Activated CD8-positive, alpha-beta T cell treated with anti-CD3 and anti-CD28 coated beads, Interleukin-2, amount 10 ng/mL, durations not matched to agents 7 days and 5 days (primary cell): ENCODE measurements around the gene NME8. TPM values are rescaled to one million over a fixed set of nuclear protein-coding genes. Genes with fewer than 3 reads are reported as not detected.

ENCODE experiments used
- ATAC-seq: fragments of 150-1000 bp; cut with Tn5 transposase; one replicate; pipeline ENCODE4 v1.10.0; 2021; ENCODE audit warnings: moderate library complexity
- CTCF ChIA-PET: fragments of 350-600 bp; sonication (Branson Sonifier 250); formaldehyde crosslinking; loops from one replicate; lab custom pipeline; 2021; ENCODE audit warnings: antibody characterized with exemption; lab: Charles Lee
- POLR2A ChIA-PET: fragments of 350-600 bp; sonication (Branson Sonifier 250); formaldehyde crosslinking; loops from one replicate; lab custom pipeline; 2021; ENCODE audit warnings: antibody characterized with exemption; lab: Charles Lee
- DNase-seq: peaks from one replicate; pipeline ENCODE4 v3.0.0-alpha.2; 2020
- H3K27ac Mint-ChIP-seq: one replicate; pipeline ENCODE4 v1.8.0; 2021; ENCODE audit warnings: mild to moderate bottlenecking, mixed read lengths
- H3K27me3 Mint-ChIP-seq: one replicate; pipeline ENCODE4 v1.8.0; 2021; ENCODE audit warnings: low read depth, mixed read lengths
- H3K36me3 Mint-ChIP-seq: one replicate; pipeline ENCODE4 v1.8.0; 2021; ENCODE audit warnings: low read depth, mixed read lengths
- H3K4me1 Mint-ChIP-seq: one replicate; pipeline ENCODE4 v1.8.0; 2021; ENCODE audit warnings: low read depth, mixed read lengths
- H3K4me3 Mint-ChIP-seq: one replicate; pipeline ENCODE4 v1.8.0; 2021; ENCODE audit warnings: mild to moderate bottlenecking, mixed read lengths
- H3K9me3 Mint-ChIP-seq: one replicate; pipeline ENCODE4 v1.8.0; 2022; ENCODE audit warnings: mixed read lengths; ENCODE audit not compliant: insufficient read depth
- total RNA-seq, 2 experiments: library from RNA; stranded (reverse); gene quantifications; one replicate each; pipeline ENCODE4 v1.2.3, GENCODE V29; 2021

NME8 gene
- total RNA-seq, 2 experiments from 2014 or later: not detected

DNA sequence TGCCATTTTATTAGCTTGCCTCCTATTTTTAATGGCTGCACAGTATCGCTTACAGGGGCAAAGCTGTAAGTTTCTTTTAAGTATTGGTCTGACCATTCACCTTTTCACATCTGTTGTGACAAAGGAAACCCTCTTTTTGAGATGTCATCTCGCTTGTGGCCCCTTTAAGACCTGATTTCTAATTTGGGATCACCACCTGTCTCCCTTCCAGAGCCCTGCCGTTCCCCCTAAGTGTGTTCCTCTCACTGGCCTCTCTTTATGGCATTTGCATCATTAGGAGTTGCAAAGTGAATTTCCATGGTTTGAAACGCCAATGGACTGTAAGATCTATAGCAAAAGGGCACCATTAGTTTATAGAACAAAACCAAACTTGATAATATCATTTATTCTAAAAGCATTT lies 73.5 kb downstream of the NME8 start:
- ChIA-PET POLR2A (no interaction called here), CTCF (interaction anchor here (0.7 to 2.0 kb wide), 2 partner anchors 20 to 294 kb away, joined by 3 to 10 read pairs; no protein-coding TSS in a partner anchor)
- no peak overlapping the region for H3K4me3 Mint-ChIP-seq
- DNase-seq (no peak), ATAC-seq (no peak)
- peaks cover 19% of the 10 kb centered on the region for H3K4me1 Mint-ChIP-seq
- no peaks in the 10 kb centered on the region for H3K9me3 Mint-ChIP-seq
- H3K27ac Mint-ChIP-seq: no peak overlapping the region
- H3K36me3 Mint-ChIP-seq: no peaks in the 10 kb centered on the region
- peaks cover 40% of the 10 kb centered on the region for H3K27me3 Mint-ChIP-seq

DNA sequence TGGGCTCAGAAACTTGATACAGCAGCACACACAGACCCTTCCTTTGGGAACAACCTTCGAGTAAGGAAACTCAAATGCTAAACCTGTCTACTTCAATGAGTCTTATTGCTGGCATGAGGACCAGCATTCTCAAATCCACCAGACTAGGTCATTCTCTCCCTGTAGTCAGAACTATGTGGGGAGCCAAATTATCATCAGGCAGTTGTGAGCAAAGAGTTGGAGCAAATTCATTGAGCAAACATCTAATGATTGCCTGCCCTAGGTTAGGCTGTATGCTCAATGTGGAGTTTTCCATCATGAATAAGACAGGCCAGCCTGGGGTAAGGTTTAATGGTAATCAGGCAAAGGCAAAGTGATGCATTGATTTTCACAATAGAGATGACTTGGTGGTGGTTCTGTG lies 75.6 kb downstream of the NME8 start:
- Mint-ChIP-seq H3K27me3 (peaks cover 25% of the 10 kb centered on the region), H3K36me3 (no peaks in the 10 kb centered on the region), H3K4me3 (no peak overlapping the region), H3K9me3 (no peaks in the 10 kb centered on the region), H3K4me1 (peaks cover 12% of the 10 kb centered on the region), H3K27ac (no peak overlapping the region)
- ChIA-PET POLR2A (no interaction called here), CTCF (no interaction called here)
- ATAC-seq (no peak), DNase-seq (no peak)

DNA sequence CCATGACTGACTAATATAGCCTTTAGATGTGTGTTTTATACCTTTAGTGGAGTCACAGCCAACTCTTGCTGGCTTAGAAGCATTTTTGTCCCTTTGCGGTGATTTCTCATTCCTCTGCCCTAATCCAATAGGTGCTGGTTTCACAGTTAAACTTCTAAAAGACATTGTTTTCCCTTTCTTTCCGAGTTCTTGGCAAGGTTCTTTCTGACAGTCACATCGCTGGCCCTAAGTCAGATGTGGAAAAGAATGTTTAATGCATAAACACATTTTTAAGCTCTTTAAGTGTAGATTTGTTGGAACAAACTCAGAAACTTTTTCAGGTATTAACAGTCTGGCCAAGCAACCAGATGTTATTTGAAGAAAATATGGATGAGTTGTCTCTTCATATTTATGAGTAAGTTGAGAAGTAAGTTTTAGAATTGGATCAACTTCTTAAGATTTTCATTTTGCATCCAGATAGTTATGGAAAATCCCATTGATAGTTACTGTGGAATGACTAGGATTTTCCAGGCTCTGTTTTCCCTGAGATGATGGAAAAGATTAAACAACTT lies 76.2 kb downstream of the NME8 start:
- ChIA-PET CTCF (no interaction called here), POLR2A (no interaction called here)
- no peak for DNase-seq
- ATAC-seq: no peak
- Mint-ChIP-seq H3K4me1 (peaks cover 12% of the 10 kb centered on the region), H3K27me3 (peaks cover 20% of the 10 kb centered on the region), H3K27ac (no peak overlapping the region), H3K4me3 (no peak overlapping the region), H3K9me3 (no peaks in the 10 kb centered on the region), H3K36me3 (no peaks in the 10 kb centered on the region)

DNA sequence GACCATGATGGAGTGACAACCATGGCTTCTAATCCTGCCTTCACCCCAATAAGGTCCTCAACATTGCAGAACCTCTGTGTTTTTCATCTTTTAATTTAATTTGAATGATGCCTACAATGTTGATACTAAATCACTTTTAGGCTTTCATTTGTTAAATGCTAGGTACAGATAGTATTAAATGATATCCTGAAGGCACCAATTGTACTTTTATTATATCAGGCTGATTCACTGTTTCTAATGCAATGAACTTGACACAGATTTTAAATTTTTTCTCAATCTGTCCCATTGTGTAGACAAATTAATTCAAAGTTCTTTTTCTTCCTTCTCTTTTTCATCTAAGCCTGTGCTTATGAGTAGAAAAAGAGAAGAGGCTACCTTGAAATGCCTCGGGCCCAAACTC lies 77.2 kb downstream of the NME8 start:
- Mint-ChIP-seq H3K27me3 (peaks cover 13% of the 10 kb centered on the region), H3K4me3 (no peak overlapping the region), H3K36me3 (no peaks in the 10 kb centered on the region), H3K27ac (no peak overlapping the region), H3K9me3 (no peaks in the 10 kb centered on the region), H3K4me1 (peaks cover 7% of the 10 kb centered on the region)
- ChIA-PET POLR2A (no interaction called here), CTCF (no interaction called here)
- ATAC-seq (no peak), DNase-seq (no peak)

DNA sequence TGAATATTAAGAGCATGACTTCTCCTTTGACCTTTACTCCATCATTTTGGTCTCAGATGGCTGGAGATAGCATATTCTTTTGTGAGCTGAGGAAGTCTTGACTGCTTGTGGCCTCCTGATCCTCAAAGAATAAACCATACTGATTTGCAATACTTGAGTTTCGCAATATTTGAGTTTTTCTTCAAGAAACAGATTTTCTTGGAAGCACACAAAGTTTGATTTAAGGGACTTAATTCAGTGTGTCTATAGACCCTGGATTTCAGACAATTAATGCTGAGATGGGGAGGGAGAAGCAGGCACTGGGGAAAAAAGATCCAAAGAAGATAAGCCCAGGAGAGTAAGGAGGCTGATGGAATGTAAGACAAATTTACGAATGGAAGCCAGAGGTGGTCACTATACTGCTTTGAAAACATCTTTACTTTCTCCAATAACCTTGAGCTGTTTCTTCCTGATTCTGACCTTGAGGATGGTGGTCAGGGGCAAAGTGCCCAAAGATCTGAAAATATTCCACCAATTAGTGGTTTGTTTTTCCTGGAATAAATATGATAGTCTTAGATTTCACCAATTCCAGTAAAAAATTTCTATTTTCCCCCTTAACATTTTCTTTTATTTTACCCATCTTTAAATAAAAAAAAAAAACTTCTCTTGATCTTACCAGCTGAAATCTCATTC lies 79.5 kb downstream of the NME8 start:
- no peak overlapping the region for H3K4me3 Mint-ChIP-seq
- no peaks in the 10 kb centered on the region for H3K4me1 Mint-ChIP-seq
- H3K27ac Mint-ChIP-seq: no peak overlapping the region
- H3K36me3 Mint-ChIP-seq: no peaks in the 10 kb centered on the region
- no peak for DNase-seq
- ATAC-seq: no peak
- CTCF ChIA-PET: no interaction called here
- POLR2A ChIA-PET: no interaction called here
- H3K9me3 Mint-ChIP-seq: no peaks in the 10 kb centered on the region
- peaks cover 6% of the 10 kb centered on the region for H3K27me3 Mint-ChIP-seq

DNA sequence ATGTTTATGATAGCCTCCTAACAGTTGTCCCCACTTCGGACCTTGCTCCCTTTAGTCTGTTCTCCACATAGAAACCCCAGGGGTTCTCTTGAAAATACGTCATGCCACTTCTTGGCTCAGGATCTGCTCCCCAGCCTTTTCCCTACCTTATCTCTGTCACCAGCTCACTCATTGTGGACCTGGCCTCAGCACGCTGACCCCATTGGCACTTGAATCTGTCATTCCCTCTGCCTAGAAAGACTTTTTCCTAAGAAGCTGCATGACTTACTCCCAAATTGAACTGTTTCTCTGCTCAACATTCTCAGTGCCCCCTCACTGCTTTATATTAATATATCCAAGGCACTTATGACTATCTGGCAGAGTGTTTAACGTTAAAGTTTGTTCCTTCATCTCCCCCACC lies 80.5 kb downstream of the NME8 start:
- DNase-seq (no peak), ATAC-seq (no peak)
- Mint-ChIP-seq H3K9me3 (no peaks in the 10 kb centered on the region), H3K4me3 (no peak overlapping the region), H3K4me1 (no peaks in the 10 kb centered on the region), H3K36me3 (no peaks in the 10 kb centered on the region), H3K27ac (no peak overlapping the region), H3K27me3 (peaks cover 2% of the 10 kb centered on the region)
- CTCF ChIA-PET: interaction anchor here (1.0 kb wide), 1 partner anchor 11 kb away, joined by 3 read pairs; the partner anchor contains the start of gene SFRP4
- POLR2A ChIA-PET: interaction anchor here (0.6 kb wide), 1 partner anchor 12 kb away, joined by 4 read pairs; the partner anchor contains the start of gene SFRP4

DNA sequence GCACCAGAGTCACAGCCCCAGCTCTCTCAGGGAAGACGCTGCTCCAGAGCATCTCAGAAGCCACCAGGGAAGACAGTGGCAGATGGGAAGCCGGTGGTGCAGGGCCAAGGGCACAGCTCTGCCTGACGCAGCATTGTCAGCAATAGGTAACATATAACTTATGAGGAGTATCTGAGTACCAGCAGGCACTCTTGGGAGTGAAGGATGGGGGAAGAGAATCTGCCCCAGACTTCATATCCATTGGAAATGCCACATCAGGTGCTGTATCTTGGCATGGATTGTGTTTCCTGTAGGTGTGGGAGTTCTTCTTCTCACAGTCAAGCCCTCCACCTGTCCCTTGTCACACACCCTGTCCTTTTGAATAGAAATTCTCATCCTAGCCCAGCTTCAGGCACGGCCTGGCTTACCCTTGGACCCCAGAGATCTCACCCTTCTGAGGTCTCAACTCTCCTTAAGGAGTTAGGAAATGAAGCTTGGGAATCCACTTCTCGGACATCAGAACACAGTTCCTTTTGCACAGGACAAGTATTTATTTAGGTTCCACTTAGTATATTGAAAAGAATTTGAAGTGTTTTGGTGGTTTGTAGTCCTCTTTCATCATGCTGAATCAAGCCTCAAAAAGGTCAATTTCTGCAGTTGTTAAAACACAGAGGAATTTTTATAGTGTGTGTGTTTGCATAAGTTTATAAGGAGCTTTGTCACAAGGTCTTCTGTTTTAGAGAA lies 82.0 kb downstream of the NME8 start:
- H3K36me3 Mint-ChIP-seq: no peaks in the 10 kb centered on the region
- H3K27me3 Mint-ChIP-seq: peaks cover 2% of the 10 kb centered on the region
- H3K27ac Mint-ChIP-seq: no peak overlapping the region
- no peak for ATAC-seq
- H3K4me1 Mint-ChIP-seq: no peaks in the 10 kb centered on the region
- no peak overlapping the region for H3K4me3 Mint-ChIP-seq
- no peak for DNase-seq
- H3K9me3 Mint-ChIP-seq: no peaks in the 10 kb centered on the region
- CTCF ChIA-PET: no interaction called here
- POLR2A ChIA-PET: no interaction called here

DNA sequence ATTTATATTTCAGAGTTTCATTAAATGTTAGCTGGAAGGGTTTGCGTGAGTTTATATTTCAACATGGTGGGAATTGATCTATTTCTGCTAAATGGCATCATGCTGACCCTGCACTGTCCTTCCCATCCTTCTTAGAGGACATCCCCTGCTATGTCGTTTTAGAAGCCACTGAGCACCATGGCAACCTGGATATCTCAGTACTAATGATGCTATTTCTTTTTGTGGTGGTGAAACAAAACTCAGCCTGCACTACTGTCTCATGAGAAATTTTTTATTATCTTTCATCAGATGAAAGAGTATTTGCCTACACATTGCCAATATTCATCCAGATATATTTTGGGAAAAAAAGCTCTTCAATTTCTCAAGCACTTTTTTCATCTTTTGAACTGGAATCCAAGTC lies 84.1 kb downstream of the NME8 start:
- ATAC-seq (no peak), DNase-seq (no peak)
- POLR2A ChIA-PET: no interaction called here
- Mint-ChIP-seq H3K9me3 (no peaks in the 10 kb centered on the region), H3K36me3 (no peaks in the 10 kb centered on the region), H3K4me3 (no peak overlapping the region), H3K27me3 (peaks cover 3% of the 10 kb centered on the region), H3K4me1 (no peaks in the 10 kb centered on the region), H3K27ac (no peak overlapping the region)
- CTCF ChIA-PET: interaction anchor here (1.3 kb wide), 1 partner anchor 15 kb away, joined by 5 read pairs; the partner anchor contains the start of gene SFRP4

DNA sequence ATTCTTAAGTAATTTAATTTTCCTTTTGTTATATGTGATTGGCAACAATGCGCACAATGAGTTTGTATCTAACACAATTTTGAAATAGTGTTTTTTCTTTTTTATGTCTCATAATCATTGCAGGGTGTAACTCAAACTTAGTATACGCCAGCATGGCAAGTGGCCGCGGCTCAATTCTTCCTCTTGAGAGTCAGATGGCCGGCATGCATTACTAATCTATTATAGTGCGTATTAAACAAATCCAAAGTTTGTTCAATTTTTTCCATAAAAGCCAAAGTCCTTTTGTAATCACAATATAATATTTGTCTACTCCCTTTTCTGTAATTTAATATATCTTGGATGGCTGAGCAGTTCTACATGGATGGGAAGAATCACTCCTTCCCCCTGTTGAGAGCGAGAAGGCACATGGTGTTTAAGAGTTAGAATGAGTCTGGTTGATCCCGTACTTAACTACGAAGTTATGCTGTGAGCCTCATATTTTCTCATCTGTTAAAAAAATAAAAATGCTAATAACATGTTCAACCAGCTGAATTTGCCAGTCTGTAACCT lies 84.7 kb downstream of the NME8 start:
- Mint-ChIP-seq H3K9me3 (no peaks in the 10 kb centered on the region), H3K36me3 (no peaks in the 10 kb centered on the region)
- CTCF ChIA-PET: interaction anchor here (1.3 kb wide), 1 partner anchor 16 kb away, joined by 5 read pairs; the partner anchor contains the start of gene SFRP4

DNA sequence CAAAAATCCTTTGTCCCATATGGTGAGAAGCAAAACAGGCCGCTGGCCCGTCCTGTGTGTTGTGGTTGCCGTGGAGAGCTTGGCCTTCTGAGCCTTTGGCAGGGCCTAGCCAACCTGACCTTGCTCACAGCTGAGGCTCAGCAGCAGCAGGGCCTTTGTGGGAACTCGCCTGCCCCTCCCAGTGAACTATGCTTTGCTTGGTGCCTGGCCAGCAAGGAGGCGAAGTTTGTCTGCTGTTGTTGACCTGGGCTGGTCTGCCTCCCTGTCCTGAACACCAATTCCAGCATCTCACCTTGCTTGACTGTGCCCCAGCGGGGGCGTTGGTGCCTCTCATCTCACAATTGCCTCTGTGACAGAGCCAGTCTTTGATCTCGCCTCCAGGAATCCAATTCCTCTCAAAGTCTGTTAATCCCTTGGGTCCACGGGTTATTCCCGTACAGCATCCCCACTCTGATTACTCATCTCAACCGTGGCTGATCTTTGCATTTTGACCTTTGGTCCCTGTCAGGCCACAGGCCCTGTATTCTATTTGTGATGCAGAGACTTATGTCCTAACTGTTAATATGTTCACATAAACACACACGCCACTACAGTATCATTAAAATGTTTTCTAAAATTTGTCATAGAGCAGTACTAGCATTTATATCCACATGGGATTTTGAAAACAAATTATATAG lies 94.7 kb downstream of the NME8 start:
- Mint-ChIP-seq H3K4me3 (no peak overlapping the region), H3K9me3 (no peaks in the 10 kb centered on the region), H3K4me1 (no peaks in the 10 kb centered on the region), H3K36me3 (no peaks in the 10 kb centered on the region), H3K27ac (no peak overlapping the region), H3K27me3 (no peaks in the 10 kb centered on the region)
- CTCF ChIA-PET: no interaction called here
- DNase-seq (no peak), ATAC-seq (no peak)
- POLR2A ChIA-PET: no interaction called here

More for the DNA sequence above, 84.7 kb downstream of the NME8 start:
- Mint-ChIP-seq H3K27ac (no peak overlapping the region), H3K27me3 (peaks cover 3% of the 10 kb centered on the region), H3K4me1 (no peaks in the 10 kb centered on the region), H3K4me3 (no peak overlapping the region)
- DNase-seq (no peak), ATAC-seq (no peak)
- POLR2A ChIA-PET: no interaction called here

DNA sequence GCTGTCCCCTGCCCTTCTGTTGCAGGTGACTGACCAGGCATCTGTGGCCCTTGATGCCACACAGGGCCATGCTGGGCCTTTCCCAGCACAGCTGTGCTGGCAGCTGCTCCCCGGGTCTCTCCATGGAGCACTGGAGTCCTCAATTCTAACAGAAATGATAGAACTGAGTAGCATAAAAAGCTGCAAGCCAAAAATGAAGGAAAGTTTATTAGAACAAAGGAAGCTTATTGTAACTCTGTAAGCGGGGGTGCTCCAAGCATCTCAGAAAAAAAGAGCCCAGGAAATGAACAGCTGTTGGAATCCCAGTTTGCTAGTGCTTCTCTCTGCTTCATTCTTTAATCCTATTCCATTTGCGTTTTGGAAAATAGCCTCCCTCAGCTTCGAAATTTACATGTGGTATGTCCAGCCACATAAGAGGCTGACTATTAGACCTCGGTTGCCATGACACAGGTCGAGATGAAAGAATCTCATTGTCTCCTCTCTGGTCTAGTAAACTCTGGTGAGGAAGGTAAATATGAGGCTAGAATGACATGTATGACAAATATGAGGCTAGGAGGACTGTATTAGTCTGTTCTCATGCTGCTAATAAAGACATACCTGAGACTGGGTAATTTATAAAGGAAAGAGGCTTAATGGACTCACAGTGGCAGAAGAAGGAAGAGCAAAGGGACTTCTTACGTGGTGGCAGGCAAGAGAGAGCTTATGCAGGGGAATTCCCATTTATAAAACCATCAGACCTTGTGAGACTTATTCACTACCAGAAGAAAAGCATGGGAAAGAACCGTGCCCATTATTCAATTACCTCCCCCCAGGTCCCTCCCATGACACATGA lies 95.7 kb downstream of the NME8 start:
- Mint-ChIP-seq H3K36me3 (no peaks in the 10 kb centered on the region), H3K4me1 (no peaks in the 10 kb centered on the region), H3K27ac (no peak overlapping the region), H3K27me3 (no peaks in the 10 kb centered on the region), H3K4me3 (no peak overlapping the region), H3K9me3 (no peaks in the 10 kb centered on the region)
- no peak for DNase-seq
- ATAC-seq: no peak
- POLR2A ChIA-PET: no interaction called here
- CTCF ChIA-PET: no interaction called here
